ENCODE measurements around the gene UBE2O.
A peak's percentile ranks its signal among the peaks of the same experiment; 100 is the strongest.

Gene UBE2O

GRCh38 chr17:76353004-76353598, 99.9 kb downstream of the UBE2O start (continued):
- TF ChIP-seq AEBP2 (tag by site-specific recombination; IDR thresholded peaks at IDR 0.05; ENCODE audit: borderline replicate concordance) (no peak), ZFP41 (tag by site-specific recombination; IDR thresholded peaks at IDR 0.05; ENCODE audit: borderline replicate concordance) (no peak), ZNF843 (tag by site-specific recombination; IDR thresholded peaks at IDR 0.05) (no peak), ZNF138 (tag by site-specific recombination; IDR thresholded peaks at IDR 0.05; ENCODE audit: borderline replicate concordance) (no peak), GLI4 (tag by site-specific recombination; IDR thresholded peaks at IDR 0.05) (no peak), SETDB1 (IDR thresholded peaks at IDR 0.05; ENCODE audit: insufficient read length, low read length) (no peak), ZNF830 (tag by site-specific recombination; IDR thresholded peaks at IDR 0.05; ENCODE audit: low read depth) (no peak), ZNF777 (tag by site-specific recombination; IDR thresholded peaks at IDR 0.05; ENCODE audit: borderline replicate concordance) (no peak), ZNF558 (tag by site-specific recombination; IDR thresholded peaks at IDR 0.05) (no peak), ZFHX2 (tag by site-specific recombination; conservative IDR thresholded peaks at IDR 0.05) (peak; percentile 19; the same call in 1 of the 2 replicates), ZNF112 (tag by site-specific recombination; IDR thresholded peaks at IDR 0.05) (no peak), ZNF513 (tag by site-specific recombination; IDR thresholded peaks at IDR 0.05) (no peak), PRDM10 (tag by site-specific recombination; IDR thresholded peaks at IDR 0.05) (no peak), KLF1 (tag by site-specific recombination; IDR thresholded peaks at IDR 0.05) (peak; percentile 18), ZBTB1 (tag by site-specific recombination; IDR thresholded peaks at IDR 0.05) (no peak), ELK4 (IDR thresholded peaks at IDR 0.05; ENCODE audit: borderline replicate concordance, low read depth, low read length) (no peak), ZNF529 (tag by site-specific recombination; IDR thresholded peaks at IDR 0.05; ENCODE audit: insufficient replicate concordance) (no peak), ZNF76 (tag by site-specific recombination; IDR thresholded peaks at IDR 0.05; ENCODE audit: borderline replicate concordance, low read depth) (no peak), ZNF555 (tag by site-specific recombination; conservative IDR thresholded peaks at IDR 0.05) (no peak), ZNF600 (tag by site-specific recombination; IDR thresholded peaks at IDR 0.05) (0 out of 2 replicates have a peak, but pooled peaks have one; percentile 32), ZNF433 (tag by site-specific recombination; IDR thresholded peaks at IDR 0.05; ENCODE audit: low read depth) (no peak), ZNF223 (tag by site-specific recombination; IDR thresholded peaks at IDR 0.05) (no peak), ZNF571 (tag by site-specific recombination; IDR thresholded peaks at IDR 0.05) (no peak), TCF7L2 (IDR thresholded peaks at IDR 0.05; ENCODE audit: borderline replicate concordance, low read depth, low read length) (no peak), ZNF148 (tag by site-specific recombination; IDR thresholded peaks at IDR 0.05; ENCODE audit: borderline replicate concordance) (no peak), ZNF792 (tag by site-specific recombination; IDR thresholded peaks at IDR 0.05) (no peak)
- TF ChIP-seq, protein P1, sequence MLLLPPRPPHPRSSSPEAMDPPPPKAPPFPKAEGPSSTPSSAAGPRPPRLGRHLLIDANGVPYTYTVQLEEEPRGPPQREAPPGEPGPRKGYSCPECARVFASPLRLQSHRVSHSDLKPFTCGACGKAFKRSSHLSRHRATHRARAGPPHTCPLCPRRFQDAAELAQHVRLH (tag by site-specific recombination; IDR thresholded peaks at IDR 0.05), result no peak
- TF ChIP-seq, protein P2, sequence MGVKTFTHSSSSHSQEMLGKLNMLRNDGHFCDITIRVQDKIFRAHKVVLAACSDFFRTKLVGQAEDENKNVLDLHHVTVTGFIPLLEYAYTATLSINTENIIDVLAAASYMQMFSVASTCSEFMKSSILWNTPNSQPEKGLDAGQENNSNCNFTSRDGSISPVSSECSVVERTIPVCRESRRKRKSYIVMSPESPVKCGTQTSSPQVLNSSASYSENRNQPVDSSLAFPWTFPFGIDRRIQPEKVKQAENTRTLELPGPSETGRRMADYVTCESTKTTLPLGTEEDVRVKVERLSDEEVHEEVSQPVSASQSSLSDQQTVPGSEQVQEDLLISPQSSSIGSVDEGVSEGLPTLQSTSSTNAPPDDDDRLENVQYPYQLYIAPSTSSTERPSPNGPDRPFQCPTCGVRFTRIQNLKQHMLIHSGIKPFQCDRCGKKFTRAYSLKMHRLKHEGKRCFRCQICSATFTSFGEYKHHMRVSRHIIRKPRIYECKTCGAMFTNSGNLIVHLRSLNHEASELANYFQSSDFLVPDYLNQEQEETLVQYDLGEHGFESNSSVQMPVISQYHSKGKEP (tag by site-specific recombination; IDR thresholded peaks at IDR 0.05), result no peak
